HG02943 (cell line): ENCODE measurements around the gene LYVE1.

ENCODE experiments used
- ATAC-seq: cut with Tn5 transposase; IDR thresholded peaks from one replicate; pipeline ENCODE4 v1.9.1; 2021; ENCODE audit warnings: mild to moderate bottlenecking, low read depth, moderate library complexity; ENCODE audit not compliant: unreplicated experiment

The LYVE1 gene

DNA sequence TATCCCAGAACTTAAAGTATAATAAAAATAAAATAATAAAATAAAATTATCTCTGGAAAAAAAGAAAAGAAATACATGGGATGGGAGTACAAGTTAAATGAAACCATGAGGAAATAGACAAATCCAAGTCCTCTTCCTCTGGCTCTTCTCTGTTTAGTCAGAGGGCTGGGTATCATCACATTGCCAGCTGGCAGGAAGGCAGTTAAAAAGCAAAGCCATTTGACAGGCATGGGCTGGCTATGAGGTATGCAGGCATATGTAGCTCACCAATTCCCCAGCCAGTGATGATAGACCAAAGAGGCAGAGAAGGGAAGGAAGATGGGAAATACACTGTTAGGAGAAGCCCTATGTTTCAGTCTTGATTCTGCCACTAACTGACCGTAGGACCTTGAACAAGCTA is 6.5 kb downstream of the LYVE1 start:
- ATAC-seq: no peak

DNA sequence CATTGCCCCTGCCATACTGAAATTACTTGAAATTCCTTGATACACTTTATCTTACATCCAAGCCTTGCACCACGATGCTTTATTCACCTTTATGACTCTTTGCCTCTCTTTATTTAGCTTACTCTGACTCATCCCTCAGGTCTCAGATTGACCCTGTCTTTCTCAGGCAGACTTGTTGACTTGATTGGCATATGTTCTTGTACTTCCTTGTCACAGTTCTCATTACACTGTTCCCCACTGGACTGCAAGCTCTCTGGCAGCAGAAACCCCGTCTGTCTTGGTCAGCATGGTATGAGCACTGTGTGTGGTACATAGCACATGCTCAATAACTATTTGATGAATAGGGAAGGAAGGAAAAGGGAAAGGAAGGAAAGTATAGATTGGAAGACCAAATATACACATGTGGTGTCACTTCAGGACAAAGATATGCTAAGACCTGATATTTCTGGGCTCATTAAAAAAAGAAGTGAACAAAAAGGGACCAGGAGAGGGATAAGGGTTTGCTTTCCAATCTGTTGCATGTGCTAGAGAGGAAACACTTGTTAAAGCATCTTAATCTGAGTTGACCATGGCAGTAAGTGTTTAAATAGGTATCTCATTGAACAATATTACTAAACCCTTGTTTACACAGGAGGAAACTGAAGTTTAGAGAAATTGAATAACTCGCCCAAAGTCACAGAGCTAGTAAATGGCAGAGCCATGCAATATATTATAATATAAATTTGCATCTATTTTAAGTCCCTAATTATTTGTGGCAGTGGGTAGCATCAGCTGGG is 7.2 kb downstream of the LYVE1 start:
- ATAC-seq: no peak

GRCh38 chr11:10558288-10558687 is 10.2 kb downstream of the LYVE1 start:
- no peak for ATAC-seq

DNA sequence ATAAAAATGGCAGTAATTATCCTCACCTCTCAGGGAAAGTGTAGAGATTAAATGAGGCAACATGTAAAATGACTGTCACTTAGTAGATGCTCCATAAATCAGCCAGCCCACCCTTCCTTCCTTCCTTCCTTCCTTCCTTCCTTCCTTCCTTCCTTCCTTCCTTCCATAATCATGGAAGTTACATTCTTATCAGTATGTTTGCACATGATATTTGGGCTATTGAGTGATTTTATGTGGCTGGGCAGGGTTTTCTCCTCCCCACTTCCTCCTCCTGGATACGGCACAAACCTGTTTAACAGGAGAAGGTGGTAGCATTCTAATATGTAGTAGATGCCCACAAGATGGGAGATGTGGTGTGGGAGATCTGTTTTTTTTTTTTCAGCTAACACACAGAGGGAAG is 11.9 kb downstream of the LYVE1 start:
- no peak for ATAC-seq

GRCh38 chr11:10551845-10552352 is 16.6 kb downstream of the LYVE1 start:
- no peak for ATAC-seq

- no peak for ATAC-seq
Observed at GRCh38 chr11:10551290-10551592, 17.2 kb downstream of the LYVE1 start.

- ATAC-seq: no peak
Observed at GRCh38 chr11:10550503-10551289, 17.8 kb downstream of the LYVE1 start.

- no peak for ATAC-seq
Observed at GRCh38 chr11:10544491-10545465, 23.7 kb downstream of the LYVE1 start.

GRCh38 chr11:10543782-10544181 is 24.7 kb downstream of the LYVE1 start:
- no peak for ATAC-seq

- ATAC-seq: no peak
Observed at GRCh38 chr11:10542776-10543175, 25.7 kb downstream of the LYVE1 start.

- ATAC-seq: no peak
Observed at GRCh38 chr11:10541561-10541930, 26.9 kb downstream of the LYVE1 start.

- ATAC-seq: peak; percentile 97
Observed at GRCh38 chr11:10540915-10541560, 27.4 kb downstream of the LYVE1 start, which contains the start of gene RNF141. TSS of gene RNF141 (minus strand) at chr11:10541187. CDS start at chr11:10534158, 7,029 bp downstream.

DNA sequence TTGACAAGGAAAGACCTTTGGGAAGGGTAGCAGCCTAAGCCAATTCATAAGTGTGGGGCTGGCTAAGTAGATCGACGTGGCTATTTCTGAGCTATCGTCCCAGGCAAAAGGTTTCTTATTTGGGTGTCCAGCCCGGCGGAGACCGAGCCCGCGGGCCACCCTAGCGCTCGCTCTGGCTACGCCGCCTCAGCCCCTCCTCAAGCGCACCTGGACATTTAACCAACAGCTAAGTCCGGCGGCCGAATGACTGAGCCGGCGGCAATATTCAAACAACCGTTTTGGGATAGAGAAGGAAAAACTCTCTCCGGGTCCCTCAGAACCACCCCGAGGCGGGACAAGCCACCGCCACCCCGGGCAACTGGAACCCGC is 27.9 kb downstream of the LYVE1 start:
- ATAC-seq: peak; percentile 40

DNA sequence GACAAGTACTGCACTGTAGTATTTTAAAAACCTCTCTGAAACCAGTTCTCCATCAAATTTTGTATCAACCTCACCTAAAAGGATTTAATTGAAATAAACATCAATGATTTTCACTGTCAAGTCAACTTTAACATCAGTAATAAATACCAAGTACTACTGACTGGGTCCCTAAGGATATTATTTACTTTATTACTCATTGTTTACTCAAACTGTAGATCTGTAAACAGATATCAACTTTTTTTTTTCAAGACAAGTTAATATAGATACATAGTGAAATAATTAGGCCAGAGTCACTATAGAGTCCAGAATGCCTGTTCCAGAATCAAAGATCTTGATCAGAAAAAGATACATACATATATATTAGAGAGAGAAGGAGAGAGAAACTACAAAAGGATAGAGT is 29.1 kb downstream of the LYVE1 start:
- ATAC-seq: no peak

DNA sequence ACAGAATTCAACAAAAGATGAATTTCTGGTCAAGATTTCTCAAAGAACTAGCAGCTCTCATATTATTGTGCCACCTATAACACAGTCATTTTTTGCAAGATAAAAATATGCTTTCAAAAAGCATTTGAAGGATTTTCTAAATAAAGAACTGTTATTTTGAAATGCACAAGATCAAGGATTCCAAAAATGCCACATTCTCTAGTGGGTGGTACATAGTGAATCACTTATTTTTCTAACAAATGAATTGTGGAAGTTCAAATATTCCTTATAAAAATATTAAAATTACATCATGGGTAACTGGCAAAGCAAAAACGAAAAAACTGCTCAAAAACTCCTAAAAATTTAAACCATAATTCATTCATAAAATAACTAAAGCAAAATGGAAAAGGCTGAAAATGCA is 29.5 kb downstream of the LYVE1 start:
- no peak for ATAC-seq

DNA sequence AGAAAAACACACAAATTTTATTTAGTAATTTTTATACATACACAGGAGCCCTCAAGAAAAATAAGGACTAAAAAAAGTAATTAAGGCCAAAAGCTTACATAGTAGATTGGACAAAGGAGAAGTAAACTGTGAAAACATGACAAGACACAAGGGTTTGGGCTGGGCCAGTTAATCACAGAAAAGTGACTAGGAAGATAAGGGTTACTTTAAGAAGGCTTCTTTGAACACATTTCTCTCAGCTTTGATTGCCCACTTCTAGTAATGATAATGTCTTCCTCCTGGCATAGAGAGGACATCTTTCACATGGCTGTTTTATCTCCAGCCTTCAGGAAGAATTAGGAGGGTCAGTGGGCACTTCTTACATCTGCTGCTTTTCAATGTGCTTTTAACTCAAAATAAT is 30.9 kb downstream of the LYVE1 start:
- ATAC-seq: no peak

DNA sequence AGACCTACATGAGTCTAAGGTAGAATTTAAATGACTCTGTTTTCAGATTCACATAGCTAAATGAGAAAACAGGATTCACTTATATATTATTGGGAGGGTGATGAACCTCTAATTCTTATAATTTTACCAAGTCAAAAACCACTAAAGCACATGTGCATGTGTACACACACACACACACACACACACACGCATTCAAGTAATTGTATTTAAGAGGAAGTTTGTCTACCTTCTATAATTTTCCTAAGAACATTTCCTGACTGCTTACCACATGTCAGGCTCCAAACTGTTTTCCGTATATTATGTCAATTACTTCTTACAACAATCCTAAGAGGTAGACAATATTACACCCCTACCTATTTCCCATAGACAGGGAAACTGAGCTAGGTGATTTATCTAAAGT is 34.1 kb downstream of the LYVE1 start:
- ATAC-seq: no peak

GRCh38 chr11:10533323-10533722 is 35.1 kb downstream of the LYVE1 start:
- ATAC-seq: no peak

- no peak for ATAC-seq
Observed at GRCh38 chr11:10532526-10532925, 35.9 kb downstream of the LYVE1 start.

GRCh38 chr11:10529279-10529678 is 39.2 kb downstream of the LYVE1 start:
- no peak for ATAC-seq
